HG03064 (cell line): ENCODE data around the gene RMI2.

ENCODE experiments used
- ATAC-seq: cut with Tn5 transposase; IDR thresholded peaks from one replicate; pipeline ENCODE4 v1.9.1; 2021; ENCODE audit warnings: low read depth; ENCODE audit not compliant: unreplicated experiment

Gene RMI2

GRCh38 chr16:11396241-11397048 lies 51.2 kb downstream of the RMI2 start:
- no peak for ATAC-seq

- ATAC-seq, result no peak
These were observed 52.9 kb downstream of the RMI2 start for GRCh38 chr16:11398136-11398535.

- no peak for ATAC-seq
These were observed 53.6 kb downstream of the RMI2 start for GRCh38 chr16:11398851-11399250.

- ATAC-seq, result no peak
These were observed 54.1 kb downstream of the RMI2 start for GRCh38 chr16:11399261-11399831.

GRCh38 chr16:11400076-11400475 lies 54.8 kb downstream of the RMI2 start:
- ATAC-seq, result no peak
